H1 (cell line): Measurements from ENCODE around the gene SPRR4. TPM values are rescaled to one million over a fixed set of nuclear protein-coding genes. Genes with fewer than 3 reads are reported as not detected.
A peak's percentile ranks its signal among the peaks of the same experiment; 100 is the strongest.

Source experiments
- CTCF ChIA-PET: fragments of 300-600 bp; sonication (Branson Sonifier 250); formaldehyde crosslinking; loops from one replicate; lab custom pipeline; 2021; ENCODE audit not compliant: partially characterized antibody; lab: Charles Lee
- POLR2A ChIA-PET: fragments of 300-600 bp; sonication (Branson Sonifier 250); formaldehyde crosslinking; loops from one replicate; lab custom pipeline; 2021; ENCODE audit warnings: inconsistent platforms; ENCODE audit not compliant: partially characterized antibody; lab: Charles Lee
- DNase-seq, 2 experiments: peaks; one replicate each; pipeline versions ENCODE4 v3.0.0 to v3.0.0-alpha.2; 2010 to 2022; ENCODE audit warnings: low spot score in 2 of 2, low read depth in 1 of 2, mixed read lengths in 1 of 2
- FAIRE-seq: peaks from 2 replicates; lab custom pipeline; 2011; peaks lifted over from hg19 to GRCh38; lab: Jason Lieb, UNC
- H2AFZ ChIP-seq: 2 replicates; pipeline ENCODE4 v1.8.1; 2012; ENCODE audit warnings: low read length, inconsistent platforms
- H2AK5ac ChIP-seq: 2 replicates; pipeline ENCODE4 v1.6.1; 2013; ENCODE audit warnings: low read depth, low read length
- H2BK120ac ChIP-seq: replicated peaks from 2 replicates; pipeline ENCODE3; 2013; ENCODE audit warnings: low read depth, low read length, inconsistent platforms
- H2BK12ac ChIP-seq: 2 replicates; pipeline ENCODE4 v1.6.1; 2013; ENCODE audit warnings: low read depth, low read length
- H2BK15ac ChIP-seq: 2 replicates; pipeline ENCODE4 v1.6.1; 2013; ENCODE audit warnings: low read length
- H2BK20ac ChIP-seq: 2 replicates; pipeline ENCODE4 v1.6.1; 2013; ENCODE audit warnings: low read length
- H2BK5ac ChIP-seq: 2 replicates; pipeline ENCODE4 v1.6.1; 2013; ENCODE audit warnings: low read depth, low read length
- H3K14ac ChIP-seq: 2 replicates; pipeline ENCODE4 v1.6.1; 2013; ENCODE audit warnings: inconsistent platforms; ENCODE audit not compliant: insufficient read length
- H3K18ac ChIP-seq: 2 replicates; pipeline ENCODE4 v1.6.1; 2013; ENCODE audit warnings: low read length; ENCODE audit errors: extremely low read depth
- H3K23ac ChIP-seq: 2 replicates; pipeline ENCODE4 v1.6.1; 2013; ENCODE audit warnings: inconsistent platforms; ENCODE audit not compliant: insufficient read length
- H3K23me2 ChIP-seq: 2 replicates; pipeline ENCODE4 v1.6.1; 2013; ENCODE audit warnings: low read depth, low read length
- H3K27ac ChIP-seq: 2 replicates; pipeline ENCODE4 v1.6.1; 2011; ENCODE audit warnings: low read depth, low read length, inconsistent platforms
- H3K27me3 ChIP-seq, 4 experiments: replicated peaks in 1 of 4; 1 replicate in 1 of 4; 2 replicates in 3 of 4; pipeline versions ENCODE4 v1.6.1 to v1.8.1; 2011 to 2013; ENCODE audit warnings: low read length in 3 of 4, mild to moderate bottlenecking in 3 of 4, inconsistent platforms in 2 of 4, mixed read lengths in 2 of 4, moderate library complexity in 1 of 4; ENCODE audit not compliant: control insufficient read depth in 3 of 4, insufficient read depth in 3 of 4; ENCODE audit errors: extremely low read depth in 1 of 4
- H3K36me3 ChIP-seq, 4 experiments: 2 replicates each; pipeline versions ENCODE4 v1.6.1 to v1.8.1; 2011 to 2013; ENCODE audit warnings: mild to moderate bottlenecking in 4 of 4, low read length in 3 of 4, moderate library complexity in 2 of 4, control low read depth in 1 of 4, inconsistent platforms in 1 of 4; ENCODE audit not compliant: insufficient read depth in 4 of 4, control insufficient read depth in 2 of 4
- H3K4ac ChIP-seq: replicated peaks from 2 replicates; pipeline ENCODE3; 2013; ENCODE audit warnings: low read length, low read depth, mixed read lengths, inconsistent platforms; ENCODE audit not compliant: insufficient read length
- H3K4me1 ChIP-seq, 4 experiments: replicated peaks in 1 of 4; 1 replicate in 1 of 4; 2 replicates in 3 of 4; pipeline versions ENCODE4 v1.6.1 to v1.8.1; 2011 to 2013; ENCODE audit warnings: low read length in 3 of 4, inconsistent platforms in 2 of 4, mixed read lengths in 1 of 4; ENCODE audit not compliant: insufficient read depth in 4 of 4, control insufficient read depth in 3 of 4
- H3K4me2 ChIP-seq, 2 experiments: 2 replicates each; pipeline versions ENCODE4 v1.6.1 to v1.8.1; 2011 to 2013; ENCODE audit warnings: low read depth in 2 of 2, low read length in 2 of 2, control low read depth in 1 of 2, inconsistent platforms in 1 of 2, mild to moderate bottlenecking in 1 of 2; ENCODE audit not compliant: insufficient read depth in 1 of 2
- H3K4me3 ChIP-seq, 4 experiments: fragments of 200-600, 300-600 bp in 1 of 4; sonication (generic), shearing (Covaris generic), sonication (Bioruptor Twin) in 1 of 4; 2 replicates each; pipeline versions ENCODE4 v1.5.1 to v1.8.1; 2011 to 2016; ENCODE audit warnings: low read length in 4 of 4, low read depth in 3 of 4, control low read depth in 2 of 4, inconsistent platforms in 2 of 4, mild to moderate bottlenecking in 2 of 4, mixed read lengths in 1 of 4, moderate library complexity in 1 of 4; ENCODE audit not compliant: insufficient read depth in 2 of 4; ENCODE audit errors: extremely low read depth in 1 of 4
- H3K56ac ChIP-seq: replicated peaks from 2 replicates; pipeline ENCODE3; 2013; ENCODE audit warnings: low read depth, mild to moderate bottlenecking, mixed read lengths, low read length, inconsistent platforms; ENCODE audit not compliant: insufficient read length
- H3K79me1 ChIP-seq: 2 replicates; pipeline ENCODE4 v1.6.1; 2013; ENCODE audit warnings: low read depth, low read length, control low read depth
- H3K79me2 ChIP-seq, 2 experiments: 2 replicates each; pipeline versions ENCODE4 v1.6.1 to v1.8.1; 2012 to 2013; ENCODE audit warnings: low read length in 2 of 2, mild to moderate bottlenecking in 2 of 2, inconsistent platforms in 1 of 2; ENCODE audit not compliant: insufficient read depth in 2 of 2, control insufficient read depth in 1 of 2
- H3K9ac ChIP-seq, 4 experiments: replicated peaks in 1 of 4; 1 replicate in 1 of 4; 2 replicates in 3 of 4; pipeline versions ENCODE4 v1.6.1 to v1.8.1; 2011 to 2013; ENCODE audit warnings: low read depth in 3 of 4, low read length in 3 of 4, control low read depth in 2 of 4, mild to moderate bottlenecking in 2 of 4, moderate library complexity in 2 of 4, inconsistent platforms in 1 of 4; ENCODE audit errors: extremely low read depth in 1 of 4
- H3K9me3 ChIP-seq, 2 experiments: 2 replicates each; pipeline versions ENCODE4 v1.6.1 to v1.8.1; 2012 to 2013; ENCODE audit warnings: mild to moderate bottlenecking in 2 of 2, moderate library complexity in 2 of 2, control low read depth in 1 of 2, inconsistent platforms in 1 of 2, low read depth in 1 of 2, low read length in 1 of 2, mixed read lengths in 1 of 2; ENCODE audit not compliant: insufficient read depth in 2 of 2
- H4K20me1 ChIP-seq, 2 experiments: replicated peaks in 1 of 2; 2 replicates each; pipeline versions ENCODE3 to v1.8.1; 2011 to 2013; ENCODE audit warnings: inconsistent platforms in 2 of 2, low read length in 2 of 2, mild to moderate bottlenecking in 1 of 2; ENCODE audit not compliant: insufficient read depth in 2 of 2, control insufficient read depth in 1 of 2
- H4K5ac ChIP-seq: 2 replicates; pipeline ENCODE4 v1.6.1; 2013; ENCODE audit warnings: low read length, low read depth, mixed read lengths, inconsistent platforms; ENCODE audit not compliant: insufficient read length
- H4K8ac ChIP-seq: 2 replicates; pipeline ENCODE4 v1.8.0; 2013; ENCODE audit warnings: mild to moderate bottlenecking, moderate library complexity, low read length, inconsistent platforms; ENCODE audit not compliant: insufficient read depth; ENCODE audit errors: extremely low read depth
- H4K91ac ChIP-seq: replicated peaks from 2 replicates; pipeline ENCODE3; 2013; ENCODE audit warnings: low read length, mixed read lengths, inconsistent platforms; ENCODE audit not compliant: insufficient read length
- ASH2L ChIP-seq: fragments of 200-600, 300-600 bp; sonication (generic); IDR thresholded peaks from one replicate; pipeline ENCODE4 v1.7.1; 2017; ENCODE audit warnings: low read length
- CBX5 ChIP-seq: fragments of 300-800, 300-1000 bp; sonication (generic); IDR thresholded peaks from 2 replicates; pipeline ENCODE4 v1.7.1; 2016; ENCODE audit warnings: antibody characterized with exemption, low read length, low read depth
- CBX8 ChIP-seq: fragments of 300-800, 300-1000 bp; sonication (generic); IDR thresholded peaks from 2 replicates; pipeline ENCODE4 v1.7.1; 2016; ENCODE audit warnings: low read depth, low read length, borderline replicate concordance
- HDAC2 ChIP-seq, 2 experiments: fragments of 300-600 bp in 1 of 2; sonication (generic) in 1 of 2; IDR thresholded peaks; 2 replicates each; pipeline ENCODE4 v1.6.1; 2011 to 2012; ENCODE audit warnings: low read depth in 2 of 2, low read length in 2 of 2, mild to moderate bottlenecking in 2 of 2, moderate library complexity in 2 of 2, borderline replicate concordance in 1 of 2, inconsistent platforms in 1 of 2
- HDAC6 ChIP-seq: IDR thresholded peaks from one replicate; pipeline ENCODE4 v1.7.1; 2012; ENCODE audit warnings: low read depth, mild to moderate bottlenecking, inconsistent platforms, low read length, moderate library complexity
- SIRT6 ChIP-seq: IDR thresholded peaks from one replicate; pipeline ENCODE4 v1.7.1; 2012; ENCODE audit warnings: low read length, inconsistent platforms
- SIX5 ChIP-seq: IDR thresholded peaks from 2 replicates; pipeline ENCODE4 v1.6.1; 2011; ENCODE audit warnings: mild to moderate bottlenecking, low read depth, low read length
- WGBS, 2 experiments: shearing (Covaris generic) in 1 of 2; methylation state at CpG; one replicate each; pipeline versions ENCODE4 v1.1.6 to v1.1.7; 2013 to 2015; ENCODE audit warnings: low lambda C conversion rate in 2 of 2, mixed read lengths in 2 of 2, inconsistent platforms in 1 of 2, low coverage in 1 of 2, missing lambda C conversion rate in 1 of 2; ENCODE audit not compliant: insufficient replicate concordance in 2 of 2, insufficient coverage in 1 of 2, insufficient read length in 1 of 2; ENCODE audit errors: extremely low coverage in 1 of 2, missing lambda C conversion rate in 1 of 2; 5-methylcytosine and 5-hydroxymethylcytosine counted together
- long read RNA-seq, 2 experiments: library from RNA in 1 of 2; library from capped mRNA in 1 of 2; stranded (forward); transcript quantifications; one replicate each; pipeline ENCODE4 v2.0.0, GENCODE V29; 2021; ENCODE audit warnings: inconsistent platforms in 1 of 2
- polyA minus RNA-seq, 3 experiments: library from RNA; depleted of rRNA, polyadenylated mRNA; stranded (reverse); fragments of >200 nt; gene quantifications; 1 replicate in 2 of 3; 2 replicates in 1 of 3; pipeline ENCODE4 v1.2.3, GENCODE V29; 2011
- polyA plus RNA-seq, 7 experiments: library from polyadenylated mRNA; depleted of rRNA in 3 of 7; stranded (reverse) in 5 of 7; unstranded in 2 of 7; fragments of >200 nt in 5 of 7; fragments of 200-250 nt in 2 of 7; gene quantifications; 1 replicate in 5 of 7; 2 replicates in 1 of 7; 4 replicates in 1 of 7; pipeline versions ENCODE4 v1.2.1 to v1.2.3, GENCODE V29; 2011 to 2013; ENCODE audit warnings: missing spikeins in 2 of 7, mixed read lengths in 2 of 7
- total RNA-seq: library from RNA; stranded (reverse); fragmentation: NEBNext Ultra II Directional; extraction: Animal tissue kit (Norgen Biotek cat#: 25700); gene quantifications from 2 replicates; pipeline ENCODE4 v1.2.1, GENCODE V29; 2021

The SPRR4 gene
- total RNA-seq: not detected in 2 replicates
- not detected in 2 replicates for polyA plus RNA-seq (2011; rRNA removed)
- not detected for polyA plus RNA-seq (2011; cell fraction: cytosol; rRNA removed)
- not detected for polyA plus RNA-seq (2011; cell fraction: nucleus; rRNA removed)
- not detected in 4 replicates for polyA plus RNA-seq (2012, experiment 1 of 2)
- not detected for polyA plus RNA-seq (2012, experiment 2 of 2)
- not detected for polyA plus RNA-seq (2013, experiment 1 of 2)
- not detected for polyA plus RNA-seq (2013, experiment 2 of 2)
- polyA minus RNA-seq (2011; rRNA and poly(A)+ RNA removed): not detected in 2 replicates
- polyA minus RNA-seq (2011; cell fraction: cytosol; rRNA and poly(A)+ RNA removed): not detected
- not detected for polyA minus RNA-seq (2011; cell fraction: nucleus; rRNA and poly(A)+ RNA removed)
- long read RNA-seq, experiment 1: 0 reads
- long read RNA-seq, experiment 2: 0 reads

GRCh38 chr1:152970495-152970894, at the start of gene SPRR4:
Gene SPRR4 (plus strand): TSS chr1:152970648. CDS start chr1:152971891, 1,243 bp downstream.
- Histone ChIP-seq H2BK15ac (no peak within 1 kb of the TSS), H3K4me3 (no peak within 1 kb of the TSS), H3K23me2 (no peaks in the 10 kb centered on the region), H3K79me1 (no peaks in the 10 kb centered on the region), H3K79me2 (no peaks in the 10 kb centered on the region), H4K20me1 (no peaks in the 10 kb centered on the region), H2BK5ac (no peak within 1 kb of the TSS), H2AFZ (no peak within 1 kb of the TSS), H3K4ac (no peak within 1 kb of the TSS), H3K27me3 (no peaks in the 10 kb centered on the region), H3K4me2 (no peak within 1 kb of the TSS), H3K14ac (no peak within 1 kb of the TSS), H4K5ac (no peak within 1 kb of the TSS), H2BK120ac (no peak within 1 kb of the TSS), H3K9me3 (peaks cover 0 to 4% of the 10 kb centered on the region in 2 experiments; a peak in 1 of 4 replicates), H3K27ac (no peak within 1 kb of the TSS), H3K23ac (no peak within 1 kb of the TSS), H3K36me3 (no peaks in the 10 kb centered on the region), H3K9ac (no peak within 1 kb of the TSS), H2BK12ac (no peak within 1 kb of the TSS), H3K18ac (no peak within 1 kb of the TSS), H4K91ac (no peak within 1 kb of the TSS), H2AK5ac (no peak within 1 kb of the TSS), H3K56ac (no peak within 1 kb of the TSS), H3K4me1 (no peaks in the 10 kb centered on the region), H4K8ac (no peak within 1 kb of the TSS), H2BK20ac (no peak within 1 kb of the TSS)
- POLR2A ChIA-PET: no interaction called here
- CTCF ChIA-PET: interaction anchor here (1.3 to 4.7 kb wide), 2 partner anchors 9 to 221 kb away, joined by 3 to 27 read pairs; no protein-coding TSS in a partner anchor
- FAIRE-seq (no peak), DNase-seq (peak in 1 of 2 experiments; percentile 23)
- WGBS, 2 experiments: 87% methylated on average over 6 of the region's 6 CpGs; no CpG with 5 or more reads in 1 of the 2 experiments
- no peak for TF ChIP-seq HDAC2 (IDR thresholded peaks at IDR 0.05; ENCODE audit: borderline replicate concordance in 1 of 2, low read depth in 2 of 2, low read length in 2 of 2)
- TF ChIP-seq SIRT6: no peak
- no peak for TF ChIP-seq CBX5
- no peak for TF ChIP-seq SIX5
- no peak for TF ChIP-seq CBX8
- TF ChIP-seq HDAC6: no peak
- no peak for TF ChIP-seq ASH2L
